ENCODE data around the gene SCYGR7. TPM values are rescaled to one million over a fixed set of nuclear protein-coding genes. Genes with fewer than 3 reads are reported as not detected.

The SCYGR7 gene
- not detected for total RNA-seq

GRCh38 chr2:227728035-227728434, at the start of gene SCYGR7:
Gene SCYGR7 (plus strand): TSS chr2:227728335. CDS start chr2:227728335, 0 bp downstream.

GRCh38 chr2:227717687-227718567, 10.2 kb upstream of the SCYGR7 start, which contains the start of gene SLC19A3:
Gene SLC19A3 (minus strand): TSS chr2:227718028. CDS start chr2:227702318, 15,710 bp downstream.

GRCh38 chr2:227724394-227725039, 3.6 kb upstream of the SCYGR7 start, which contains the start of gene SCYGR6:
Gene SCYGR6 (minus strand): TSS chr2:227724757. CDS start chr2:227724757, 0 bp downstream.

GRCh38 chr2:227745594-227745993, 17.5 kb downstream of the SCYGR7 start, which contains the start of gene SCYGR8:
Gene SCYGR8 (plus strand): TSS chr2:227745894. CDS start chr2:227745894, 0 bp downstream.

Small RNAs within 50 kb of the gene (small RNA-seq; reads per million reads assigned to genes)
- gene RNA5SP121 (ENCODE audit: low replicate concordance) (not detected), gene SNRPGP8 (ENCODE audit: low replicate concordance) (not detected)

Other genes starting within 250 kb of the SCYGR7 start
- not detected for gene SCYGR2, start 129.4 kb upstream of the SCYGR7 start, total RNA-seq
- gene SCYGR3, start 113.5 kb upstream of the SCYGR7 start, total RNA-seq, result not detected
- not detected for gene SCYGR4, start 110.8 kb upstream of the SCYGR7 start, total RNA-seq
- not detected for gene SCYGR5, start 61.5 kb upstream of the SCYGR7 start, total RNA-seq
- gene SLC19A3, start 10.3 kb upstream of the SCYGR7 start, total RNA-seq, result 15.9 TPM
- not detected for gene SCYGR6, start 3.6 kb upstream of the SCYGR7 start, total RNA-seq
- gene SCYGR8, start 17.6 kb downstream of the SCYGR7 start, total RNA-seq, result 0.41 TPM
- 1.3 TPM for gene CCL20, start 85.5 kb downstream of the SCYGR7 start, total RNA-seq
- gene DAW1, start 143.3 kb downstream of the SCYGR7 start, total RNA-seq, result 0.12 TPM